ENCODE data around the gene TMEM19. TPM values are rescaled to one million over a fixed set of nuclear protein-coding genes. Genes with fewer than 3 reads are reported as not detected.

The TMEM19 gene
- 29.9 and 50.0 TPM in 2 replicates for total RNA-seq

DNA sequence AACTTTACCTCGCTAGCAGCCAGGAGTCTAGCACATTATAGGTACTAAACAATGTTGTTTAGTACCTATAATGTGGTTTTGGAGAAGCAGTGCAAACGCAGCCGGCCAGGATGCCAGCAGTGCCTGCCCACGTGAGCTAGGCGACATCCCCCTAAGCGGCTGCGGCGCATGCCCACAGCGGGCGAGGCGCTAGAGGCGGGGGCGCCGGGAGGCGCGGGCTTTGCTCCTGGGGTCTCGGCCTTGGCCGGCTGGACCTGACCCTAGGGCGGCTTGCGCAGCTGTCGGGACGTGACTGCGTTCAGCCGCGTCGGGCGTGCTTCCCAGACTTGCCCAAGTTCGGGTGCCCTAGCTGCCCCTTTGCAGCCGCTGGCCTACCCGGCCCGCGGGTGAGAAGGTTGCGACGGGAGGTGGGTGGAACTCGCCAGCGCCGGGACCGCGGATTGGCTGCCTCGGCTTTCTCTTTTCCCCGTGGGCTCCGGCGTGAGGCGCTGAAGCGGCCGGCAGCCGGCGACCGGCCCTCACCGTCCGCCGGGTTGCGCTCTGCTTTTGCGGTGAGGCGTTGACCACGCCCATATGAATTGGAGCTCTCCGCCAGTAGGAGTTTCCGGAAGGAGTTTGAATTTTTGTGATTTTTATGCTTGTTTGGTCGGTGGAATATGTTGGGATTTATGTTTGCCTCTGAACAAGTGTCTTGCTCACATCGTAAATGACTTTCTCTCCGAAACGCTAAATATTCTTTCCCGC lies at the start of gene TMEM19:
TMEM19 (plus strand) TSS at position 169 of the 744 bp plus-strand sequence. CDS start 599 bp downstream, outside the sequence.
- DNase-seq (ENCODE audit: low read depth, low spot score): no peak

DNA sequence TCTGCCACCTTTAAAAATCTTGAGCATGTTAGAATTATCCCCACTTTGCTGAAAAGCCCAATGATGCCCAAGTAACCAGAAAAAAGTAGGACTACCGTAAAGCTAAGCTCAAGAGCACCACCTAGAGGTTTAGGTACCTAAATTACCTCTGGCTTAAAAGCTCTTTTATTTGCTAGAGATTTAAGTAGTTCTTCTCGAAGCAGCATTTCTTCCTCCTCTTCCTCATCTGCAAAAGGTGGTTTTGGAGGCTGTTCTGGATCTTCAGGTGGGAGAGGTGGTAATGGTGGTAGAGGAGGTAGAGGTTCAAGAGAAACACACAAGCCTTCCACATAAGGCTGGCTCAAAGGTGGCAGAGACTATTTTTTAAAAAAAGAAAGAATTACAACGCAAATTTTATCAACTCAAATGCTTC lies 49.2 kb upstream of the TMEM19 start:
- DNase-seq (ENCODE audit: low read depth, low spot score): peak; percentile 27

GRCh38 chr12:71638499-71638898 lies 47.4 kb upstream of the TMEM19 start:
- DNase-seq (ENCODE audit: low read depth, low spot score): no peak

GRCh38 chr12:71639341-71639760 lies 46.5 kb upstream of the TMEM19 start:
- no peak for DNase-seq (ENCODE audit: low read depth, low spot score)

DNA sequence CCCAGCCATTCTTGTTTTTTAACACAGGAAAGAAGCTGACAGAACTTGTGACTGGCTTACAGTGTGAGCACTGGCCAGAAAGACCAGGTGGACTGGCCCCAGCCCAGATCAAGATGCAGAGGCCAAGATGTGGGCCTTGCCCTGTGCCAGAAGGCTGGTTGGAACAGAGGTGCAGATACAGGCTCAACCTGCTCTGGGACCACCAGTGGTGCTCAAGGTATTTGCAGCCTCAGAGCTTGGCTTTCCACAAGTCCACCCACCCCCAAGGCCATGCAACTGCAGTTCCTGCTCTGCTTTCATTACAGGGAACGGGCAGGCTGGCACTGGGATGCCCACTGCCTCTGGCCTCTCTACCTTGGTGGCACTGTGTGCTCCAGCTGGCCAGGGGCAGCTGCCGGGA lies 45.6 kb upstream of the TMEM19 start:
- DNase-seq (ENCODE audit: low read depth, low spot score): no peak

GRCh38 chr12:71641390-71641789 lies 44.5 kb upstream of the TMEM19 start:
- DNase-seq (ENCODE audit: low read depth, low spot score): no peak

- no peak for DNase-seq (ENCODE audit: low read depth, low spot score)
These were observed 43.6 kb upstream of the TMEM19 start for GRCh38 chr12:71642264-71642663.

- no peak for DNase-seq (ENCODE audit: low read depth, low spot score)
These were observed 40.6 kb upstream of the TMEM19 start for GRCh38 chr12:71645268-71645667.

GRCh38 chr12:71646512-71646911 lies 39.4 kb upstream of the TMEM19 start:
- no peak for DNase-seq (ENCODE audit: low read depth, low spot score)

GRCh38 chr12:71648537-71648936 lies 37.3 kb upstream of the TMEM19 start:
- DNase-seq (ENCODE audit: low read depth, low spot score): no peak

GRCh38 chr12:71649401-71649800 lies 36.5 kb upstream of the TMEM19 start:
- no peak for DNase-seq (ENCODE audit: low read depth, low spot score)

- DNase-seq (ENCODE audit: low read depth, low spot score): no peak
These were observed 33.2 kb upstream of the TMEM19 start for GRCh38 chr12:71652656-71653055.

DNA sequence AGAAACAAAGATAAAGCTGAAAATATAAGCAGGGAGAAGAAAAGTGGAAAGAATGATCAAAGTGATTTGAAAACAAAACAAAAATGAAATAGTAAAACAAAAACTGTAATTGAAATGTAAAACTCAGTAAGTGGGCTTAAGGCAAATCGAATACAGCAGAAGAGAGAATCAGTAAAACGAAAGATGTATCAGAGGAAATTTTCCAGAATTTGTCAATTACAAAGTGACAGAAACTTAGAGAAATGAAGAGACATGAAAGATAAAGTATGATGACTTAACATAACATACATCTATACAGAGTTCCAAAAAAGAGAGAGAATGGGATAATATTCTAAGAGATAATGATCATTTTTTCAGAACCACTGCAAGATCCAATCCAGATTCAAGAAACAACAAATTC lies 32.7 kb upstream of the TMEM19 start:
- no peak for DNase-seq (ENCODE audit: low read depth, low spot score)

- no peak for DNase-seq (ENCODE audit: low read depth, low spot score)
These were observed 31.7 kb upstream of the TMEM19 start for GRCh38 chr12:71654200-71654599.

- DNase-seq (ENCODE audit: low read depth, low spot score): no peak
These were observed 30.4 kb upstream of the TMEM19 start for GRCh38 chr12:71655495-71655894.

GRCh38 chr12:71655907-71656306 lies 30.0 kb upstream of the TMEM19 start:
- DNase-seq (ENCODE audit: low read depth, low spot score): no peak

- no peak for DNase-seq (ENCODE audit: low read depth, low spot score)
These were observed 29.1 kb upstream of the TMEM19 start for GRCh38 chr12:71656740-71657139.

DNA sequence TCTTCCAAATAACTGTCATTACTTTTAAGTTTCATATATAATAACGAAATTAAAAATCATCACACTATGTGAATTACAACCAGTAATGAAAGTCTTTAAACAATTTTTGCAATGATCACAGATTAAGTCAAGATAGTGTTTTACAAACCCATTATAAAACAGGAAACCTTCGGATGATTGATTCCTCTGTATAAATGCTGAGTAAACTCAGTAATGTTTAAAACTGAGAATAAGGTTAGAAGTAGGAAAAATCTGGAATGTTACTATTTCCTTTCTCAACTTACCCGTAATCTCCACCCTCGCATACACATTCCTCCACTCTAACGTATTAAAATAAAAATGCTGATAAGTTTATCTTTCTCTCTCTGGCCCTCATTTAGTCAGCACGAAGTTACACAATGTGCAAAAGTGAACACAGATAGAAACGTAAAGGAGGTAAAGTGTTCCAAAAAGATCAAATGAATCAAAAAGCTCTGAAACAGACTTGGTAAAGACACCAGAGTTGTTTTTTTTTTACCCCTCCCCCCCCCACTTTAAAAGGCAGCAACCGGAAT lies 23.8 kb upstream of the TMEM19 start:
- no peak for DNase-seq (ENCODE audit: low read depth, low spot score)

DNA sequence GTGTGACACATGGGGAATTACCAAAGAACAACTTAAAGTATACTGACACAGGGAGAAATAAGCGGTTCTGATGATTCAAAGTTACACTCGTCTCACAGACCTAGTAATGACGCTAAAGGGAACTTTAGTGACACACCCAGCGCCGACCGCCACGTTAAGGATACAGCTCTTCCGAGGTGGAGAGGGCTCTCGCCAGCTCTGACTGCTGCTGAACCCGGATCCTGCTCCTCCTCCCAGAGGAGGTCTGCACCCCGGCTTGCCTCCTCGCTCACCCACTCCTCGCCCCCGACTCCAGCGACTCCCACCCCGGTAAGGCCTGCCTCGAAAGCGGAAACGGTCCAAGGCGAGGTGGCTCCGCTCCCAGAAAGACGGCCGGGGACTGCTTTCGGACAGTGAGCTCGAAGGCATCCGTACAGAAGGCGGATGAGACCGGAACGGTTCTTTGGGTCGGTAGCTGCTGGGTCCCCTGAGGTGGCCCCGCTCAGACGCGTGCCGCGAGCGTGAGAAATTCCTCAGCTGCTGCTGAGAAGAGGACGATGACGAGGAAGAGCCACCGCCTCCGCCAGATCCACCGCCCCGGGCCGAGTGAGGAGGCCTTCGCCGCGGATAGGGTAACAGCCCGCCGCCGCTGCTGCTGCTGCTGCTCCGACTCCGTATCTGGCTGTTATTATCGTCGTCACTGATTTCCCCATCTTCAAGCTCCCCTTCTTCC lies 22.9 kb upstream of the TMEM19 start:
- DNase-seq (ENCODE audit: low read depth, low spot score): no peak

GRCh38 chr12:71663561-71664410 lies 22.1 kb upstream of the TMEM19 start, which contains the start of the genes THAP2 and ZFC3H1:
TSS of gene THAP2 (plus strand) at chr12:71664301. CDS start at chr12:71664510, 209 bp downstream.
TSS of gene ZFC3H1 (minus strand) at chr12:71663848. CDS start at chr12:71663610, 238 bp downstream.
- peak; percentile 99 for DNase-seq (ENCODE audit: low read depth, low spot score)

DNA sequence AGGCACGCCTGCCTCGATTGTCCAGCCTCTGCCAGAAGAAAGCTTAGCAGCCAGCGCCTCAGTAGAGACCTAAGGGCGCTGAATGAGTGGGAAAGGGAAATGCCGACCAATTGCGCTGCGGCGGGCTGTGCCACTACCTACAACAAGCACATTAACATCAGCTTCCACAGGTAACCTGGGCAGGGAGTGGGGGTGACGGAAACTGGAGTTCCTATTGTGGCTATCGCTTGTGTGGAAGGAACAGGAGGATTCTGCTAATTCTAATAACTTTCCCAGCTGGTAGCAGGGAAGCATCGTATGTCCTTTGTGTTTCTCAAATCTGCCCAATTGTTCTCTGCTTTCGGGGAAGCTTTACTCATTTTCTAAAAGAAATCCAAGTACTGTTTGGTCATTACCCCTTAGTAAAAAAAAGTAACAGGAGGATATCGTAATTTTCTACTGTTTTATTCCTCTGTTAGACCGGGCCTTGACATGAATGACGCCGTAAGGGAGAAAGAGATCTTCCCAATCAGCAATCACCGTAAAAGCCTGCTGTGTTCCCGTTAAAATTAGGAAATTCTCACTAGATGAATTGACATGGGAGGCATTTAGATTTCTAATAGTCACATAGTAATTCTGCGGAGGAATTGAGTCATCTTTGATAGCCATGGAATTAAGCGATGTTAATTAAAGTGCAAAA lies 21.3 kb upstream of the TMEM19 start:
- no peak for DNase-seq (ENCODE audit: low read depth, low spot score)

Measured in pulmonary artery endothelial cell (primary cell).